ENCODE measurements around the gene FAM234B. TPM values are rescaled to one million over a fixed set of nuclear protein-coding genes. Genes with fewer than 3 reads are reported as not detected.

The FAM234B gene
- total RNA-seq, 2 experiments from 2014 or later, result 7.4 to 7.7 TPM

GRCh38 chr12:13114251-13115052 is 70.3 kb downstream of the FAM234B start:
- H3K4me1 Mint-ChIP-seq (ENCODE audit: low read depth), result no peaks in the 10 kb centered on the region
- CTCF ChIA-PET, result interaction anchor here (0.6 to 2.2 kb wide), 3 partner anchors 10 to 98 kb away, joined by 3 to 11 read pairs (median 4); no protein-coding TSS in a partner anchor
- intact Hi-C loops (cut with micrococcal nuclease), result no loop called here
- H3K4me3 Mint-ChIP-seq, result no peak overlapping the region
- H3K27me3 Mint-ChIP-seq (ENCODE audit: low read depth), result no peaks in the 10 kb centered on the region
- H3K36me3 Mint-ChIP-seq (ENCODE audit: low read depth), result no peaks in the 10 kb centered on the region
- no peak overlapping the region for H3K27ac Mint-ChIP-seq
- no peaks in the 10 kb centered on the region for H3K9me3 Mint-ChIP-seq
- DNase-seq, result no peak

- no peaks in the 10 kb centered on the region for H3K27me3 Mint-ChIP-seq (ENCODE audit: low read depth)
- CTCF ChIA-PET, result interaction anchor here (0.6 to 2.2 kb wide), 2 partner anchors 96 to 1660 kb away, joined by 4 to 11 read pairs; no protein-coding TSS in a partner anchor
- DNase-seq, result no peak
- no peaks in the 10 kb centered on the region for H3K36me3 Mint-ChIP-seq (ENCODE audit: low read depth)
- intact Hi-C loops (cut with micrococcal nuclease), result no loop called here
- no peaks in the 10 kb centered on the region for H3K4me1 Mint-ChIP-seq (ENCODE audit: low read depth)
- H3K9me3 Mint-ChIP-seq, result no peaks in the 10 kb centered on the region
- no peak overlapping the region for H3K27ac Mint-ChIP-seq
- no peak overlapping the region for H3K4me3 Mint-ChIP-seq
Observed at GRCh38 chr12:13116259-13116658, 72.1 kb downstream of the FAM234B start.

GRCh38 chr12:13117029-13117428 is 72.8 kb downstream of the FAM234B start:
- H3K4me1 Mint-ChIP-seq (ENCODE audit: low read depth), result no peaks in the 10 kb centered on the region

GRCh38 chr12:13119826-13120225 is 75.6 kb downstream of the FAM234B start:
- CTCF ChIA-PET, result no interaction called here
- Mint-ChIP-seq H3K36me3 (ENCODE audit: low read depth) (no peaks in the 10 kb centered on the region), H3K4me3 (no peak overlapping the region), H3K27ac (no peak overlapping the region), H3K9me3 (no peaks in the 10 kb centered on the region), H3K4me1 (ENCODE audit: low read depth) (no peaks in the 10 kb centered on the region), H3K27me3 (ENCODE audit: low read depth) (no peaks in the 10 kb centered on the region)
- intact Hi-C loops (cut with micrococcal nuclease), result no loop called here
- no peak for DNase-seq

More at GRCh38 chr12:13117029-13117428, 72.8 kb downstream of the FAM234B start:
- Mint-ChIP-seq H3K27me3 (ENCODE audit: low read depth) (no peaks in the 10 kb centered on the region), H3K27ac (no peak overlapping the region), H3K4me3 (no peak overlapping the region), H3K9me3 (no peaks in the 10 kb centered on the region), H3K36me3 (ENCODE audit: low read depth) (no peaks in the 10 kb centered on the region)
- intact Hi-C loops (cut with micrococcal nuclease), result no loop called here
- no peak for DNase-seq
- CTCF ChIA-PET, result interaction anchor here (0.6 kb wide), 1 partner anchor 1661 kb away, joined by 4 read pairs; no protein-coding TSS in a partner anchor

- CTCF ChIA-PET, result interaction anchor here (0.6 kb wide), 1 partner anchor 44 kb away, joined by 3 read pairs; no protein-coding TSS in a partner anchor
- Mint-ChIP-seq H3K4me1 (ENCODE audit: low read depth) (no peaks in the 10 kb centered on the region), H3K27me3 (ENCODE audit: low read depth) (no peaks in the 10 kb centered on the region), H3K36me3 (ENCODE audit: low read depth) (no peaks in the 10 kb centered on the region), H3K4me3 (no peak overlapping the region), H3K9me3 (no peaks in the 10 kb centered on the region), H3K27ac (no peak overlapping the region)
- intact Hi-C loops (cut with micrococcal nuclease), result no loop called here
- DNase-seq, result no peak
Observed at GRCh38 chr12:13120413-13120812, 76.2 kb downstream of the FAM234B start.

- Mint-ChIP-seq H3K9me3 (no peaks in the 10 kb centered on the region), H3K27me3 (ENCODE audit: low read depth) (no peaks in the 10 kb centered on the region), H3K4me1 (ENCODE audit: low read depth) (no peaks in the 10 kb centered on the region), H3K4me3 (no peak overlapping the region), H3K27ac (no peak overlapping the region), H3K36me3 (ENCODE audit: low read depth) (no peaks in the 10 kb centered on the region)
- CTCF ChIA-PET, result interaction anchor here (1.4 kb wide), 1 partner anchor 90 kb away, joined by 5 read pairs; no protein-coding TSS in a partner anchor
- DNase-seq, result no peak
- intact Hi-C loops (cut with micrococcal nuclease), result no loop called here
Observed at GRCh38 chr12:13121568-13121967, 77.4 kb downstream of the FAM234B start.

GRCh38 chr12:13124656-13125505 is 80.7 kb downstream of the FAM234B start:
- no peaks in the 10 kb centered on the region for H3K9me3 Mint-ChIP-seq
- no peaks in the 10 kb centered on the region for H3K36me3 Mint-ChIP-seq (ENCODE audit: low read depth)
- intact Hi-C loops (cut with micrococcal nuclease), result no loop called here
- no peaks in the 10 kb centered on the region for H3K27me3 Mint-ChIP-seq (ENCODE audit: low read depth)
- CTCF ChIA-PET, result interaction anchor here (0.6 kb wide), 1 partner anchor 10 kb away, joined by 3 read pairs; no protein-coding TSS in a partner anchor
- H3K4me3 Mint-ChIP-seq, result no peak overlapping the region
- no peak overlapping the region for H3K27ac Mint-ChIP-seq
- no peak for DNase-seq
- no peaks in the 10 kb centered on the region for H3K4me1 Mint-ChIP-seq (ENCODE audit: low read depth)

GRCh38 chr12:13125996-13126395 is 81.8 kb downstream of the FAM234B start:
- H3K4me3 Mint-ChIP-seq, result no peak overlapping the region
- H3K9me3 Mint-ChIP-seq, result no peaks in the 10 kb centered on the region
- H3K36me3 Mint-ChIP-seq (ENCODE audit: low read depth), result no peaks in the 10 kb centered on the region
- no peaks in the 10 kb centered on the region for H3K27me3 Mint-ChIP-seq (ENCODE audit: low read depth)
- intact Hi-C loops (cut with micrococcal nuclease), result no loop called here
- H3K4me1 Mint-ChIP-seq (ENCODE audit: low read depth), result no peaks in the 10 kb centered on the region
- CTCF ChIA-PET, result no interaction called here
- H3K27ac Mint-ChIP-seq, result no peak overlapping the region
- DNase-seq, result no peak

- H3K27me3 Mint-ChIP-seq (ENCODE audit: low read depth), result no peaks in the 10 kb centered on the region
- H3K27ac Mint-ChIP-seq, result no peak overlapping the region
- H3K4me3 Mint-ChIP-seq, result no peak overlapping the region
- H3K9me3 Mint-ChIP-seq, result no peaks in the 10 kb centered on the region
- no peak for DNase-seq
- CTCF ChIA-PET, result no interaction called here
- H3K4me1 Mint-ChIP-seq (ENCODE audit: low read depth), result no peaks in the 10 kb centered on the region
- no peaks in the 10 kb centered on the region for H3K36me3 Mint-ChIP-seq (ENCODE audit: low read depth)
- intact Hi-C loops (cut with micrococcal nuclease), result no loop called here
Observed at GRCh38 chr12:13126494-13126893, 82.3 kb downstream of the FAM234B start.

- CTCF ChIA-PET, result interaction anchor here (0.7 kb wide), 1 partner anchor 151 kb away, joined by 3 read pairs; no protein-coding TSS in a partner anchor
- no peaks in the 10 kb centered on the region for H3K9me3 Mint-ChIP-seq
- intact Hi-C loops (cut with micrococcal nuclease), result no loop called here
- H3K4me3 Mint-ChIP-seq, result no peak overlapping the region
- no peaks in the 10 kb centered on the region for H3K4me1 Mint-ChIP-seq (ENCODE audit: low read depth)
- no peaks in the 10 kb centered on the region for H3K36me3 Mint-ChIP-seq (ENCODE audit: low read depth)
- no peak overlapping the region for H3K27ac Mint-ChIP-seq
- no peak for DNase-seq
- no peaks in the 10 kb centered on the region for H3K27me3 Mint-ChIP-seq (ENCODE audit: low read depth)
Observed at GRCh38 chr12:13127444-13127843, 83.3 kb downstream of the FAM234B start.

- intact Hi-C loops (cut with micrococcal nuclease), result no loop called here
- Mint-ChIP-seq H3K27ac (no peak overlapping the region), H3K27me3 (ENCODE audit: low read depth) (no peaks in the 10 kb centered on the region), H3K4me3 (no peak overlapping the region), H3K36me3 (ENCODE audit: low read depth) (no peaks in the 10 kb centered on the region), H3K9me3 (no peaks in the 10 kb centered on the region), H3K4me1 (ENCODE audit: low read depth) (no peaks in the 10 kb centered on the region)
- CTCF ChIA-PET, result interaction anchor here (0.6 kb wide), 1 partner anchor 84 kb away, joined by 3 read pairs; no protein-coding TSS in a partner anchor
- DNase-seq, result no peak
Observed at GRCh38 chr12:13128291-13128965, 84.2 kb downstream of the FAM234B start.

- CTCF ChIA-PET, result no interaction called here
- intact Hi-C loops (cut with micrococcal nuclease), result no loop called here
- no peaks in the 10 kb centered on the region for H3K36me3 Mint-ChIP-seq (ENCODE audit: low read depth)
- H3K9me3 Mint-ChIP-seq, result no peaks in the 10 kb centered on the region
- DNase-seq, result no peak
- no peak overlapping the region for H3K4me3 Mint-ChIP-seq
- H3K4me1 Mint-ChIP-seq (ENCODE audit: low read depth), result no peaks in the 10 kb centered on the region
- H3K27ac Mint-ChIP-seq, result no peak overlapping the region
- no peaks in the 10 kb centered on the region for H3K27me3 Mint-ChIP-seq (ENCODE audit: low read depth)
Observed at GRCh38 chr12:13130981-13131380, 86.8 kb downstream of the FAM234B start.
